Smooth muscle cell (in vitro differentiated cells): ENCODE data around the gene HOXA1. TPM values are rescaled to one million over a fixed set of nuclear protein-coding genes. Genes with fewer than 3 reads are reported as not detected.

Source experiments
- DNase-seq: peaks from one replicate; lab custom pipeline; 2025; ENCODE audit not compliant: unreplicated experiment; lab: John Stamatoyannopoulos, UW
- H2AFZ ChIP-seq: fragments of 200-600 bp; sonication (generic); 2 replicates; pipeline ENCODE4 v1.6.0; 2016; ENCODE audit warnings: antibody characterized with exemption, low read depth, mild to moderate bottlenecking
- H3F3A ChIP-seq: fragments of 200-600 bp; sonication (generic); 2 replicates; pipeline ENCODE4 v1.6.0; 2017; ENCODE audit warnings: antibody characterized with exemption, low read depth
- H3K27ac ChIP-seq: fragments of 200-600 bp; sonication (generic); 2 replicates; pipeline ENCODE4 v1.5.1; 2016; ENCODE audit warnings: low read depth, mild to moderate bottlenecking
- H3K27me3 ChIP-seq: fragments of 200-600 bp; sonication (generic); 2 replicates; pipeline ENCODE4 v1.6.1; 2016; ENCODE audit warnings: low read depth, mild to moderate bottlenecking
- H3K36me3 ChIP-seq: fragments of 200-600 bp; sonication (generic); 2 replicates; pipeline ENCODE4 v1.5.1; 2016; ENCODE audit warnings: low read depth
- H3K4me1 ChIP-seq: fragments of 200-600 bp; sonication (generic); 2 replicates; pipeline ENCODE4 v1.5.1; 2016; ENCODE audit warnings: low read depth
- H3K4me2 ChIP-seq: fragments of 200-600 bp; sonication (generic); 2 replicates; pipeline ENCODE4 v1.6.0; 2016; ENCODE audit warnings: mild to moderate bottlenecking
- H3K4me3 ChIP-seq: fragments of 200-600 bp; sonication (generic); 2 replicates; pipeline ENCODE4 v1.5.1; 2016; ENCODE audit warnings: mild to moderate bottlenecking
- H3K79me2 ChIP-seq: fragments of 200-600 bp; sonication (generic); 2 replicates; pipeline ENCODE4 v1.6.0; 2016; ENCODE audit warnings: low read depth, mild to moderate bottlenecking
- H3K9ac ChIP-seq: fragments of 200-600 bp; sonication (generic); 2 replicates; pipeline ENCODE4 v1.6.0; 2016; ENCODE audit warnings: low read depth
- H3K9me3 ChIP-seq: fragments of 200-600 bp; sonication (generic); replicated peaks from 2 replicates; pipeline ENCODE4 v1.5.1; 2016; ENCODE audit warnings: low read depth
- H4K20me1 ChIP-seq: fragments of 200-600 bp; sonication (generic); 2 replicates; pipeline ENCODE4 v1.6.0; 2016; ENCODE audit warnings: low read depth
- CTCF ChIP-seq: fragments of 200-600 bp; sonication (generic); IDR thresholded peaks from 2 replicates; pipeline ENCODE4 v1.5.1; 2017; ENCODE audit warnings: borderline replicate concordance, mild to moderate bottlenecking, antibody characterized with exemption; ENCODE audit not compliant: insufficient read depth, poor library complexity, severe bottlenecking
- WGBS: methylation state at CpG from one replicate; pipeline ENCODE4 v1.1.7; 2016; ENCODE audit warnings: low lambda C conversion rate; 5-methylcytosine and 5-hydroxymethylcytosine counted together
- polyA plus RNA-seq: library from polyadenylated mRNA; unstranded; fragments of >200 nt; fragmentation: Nextera tagmentation; extraction: Ambion mirVana; gene quantifications from 2 replicates; pipeline ENCODE4 v1.2.1, GENCODE V29; 2016
- total RNA-seq: library from RNA; depleted of rRNA; stranded (reverse); fragments of >200 nt; gene quantifications from 2 replicates; pipeline ENCODE4 v1.2.3, GENCODE V29; 2014

The HOXA1 gene
- total and polyA plus RNA-seq, 2 experiments from 2014 or later: 0.40 TPM; not detected in 1

- no peak for TF ChIP-seq CTCF
- Histone ChIP-seq H3K27me3 (peaks cover 100% of the 10 kb centered on the region), H3F3A (no peaks in the 10 kb centered on the region), H2AFZ (no peak overlapping the region), H3K4me1 (peaks cover 7% of the 10 kb centered on the region), H3K9me3 (no peaks in the 10 kb centered on the region), H3K36me3 (no peaks in the 10 kb centered on the region), H3K4me3 (peak overlapping the region; percentile 23), H4K20me1 (peaks cover 11% of the 10 kb centered on the region), H3K27ac (no peak overlapping the region), H3K4me2 (peak overlapping the region; percentile 79), H3K79me2 (no peaks in the 10 kb centered on the region), H3K9ac (no peak overlapping the region)
- no peak for DNase-seq
- 2% methylated on average over 6 of the region's 6 CpGs for WGBS
These were observed 19.1 kb upstream of the HOXA1 start for GRCh38 chr7:27114881-27115220.

GRCh38 chr7:27113991-27114769 lies 18.4 kb upstream of the HOXA1 start:
- Histone ChIP-seq H3K4me1 (peaks cover 7% of the 10 kb centered on the region), H3K27ac (no peak overlapping the region), H3K27me3 (peaks cover 100% of the 10 kb centered on the region), H4K20me1 (peaks cover 11% of the 10 kb centered on the region), H3K4me3 (peak overlapping the region; percentile 17), H3K36me3 (no peaks in the 10 kb centered on the region), H3K9me3 (no peaks in the 10 kb centered on the region), H3K79me2 (no peaks in the 10 kb centered on the region), H3K9ac (no peak overlapping the region), H3K4me2 (peak overlapping the region; percentile 78), H2AFZ (no peak overlapping the region), H3F3A (no peaks in the 10 kb centered on the region)
- WGBS: 3% methylated on average over 10 of the region's 26 CpGs
- TF ChIP-seq CTCF: no peak
- no peak for DNase-seq

- H3K4me2 ChIP-seq: peak overlapping the region; percentile 78
- no peak for DNase-seq
- peak overlapping the region; percentile 36 for H3K4me3 ChIP-seq
- no peak for TF ChIP-seq CTCF
- peaks cover 100% of the 10 kb centered on the region for H3K27me3 ChIP-seq
- no peaks in the 10 kb centered on the region for H3K36me3 ChIP-seq
- H4K20me1 ChIP-seq: peaks cover 11% of the 10 kb centered on the region
- H3F3A ChIP-seq: no peaks in the 10 kb centered on the region
- H3K79me2 ChIP-seq: no peaks in the 10 kb centered on the region
- 2% methylated on average over 40 of the region's 57 CpGs for WGBS
- peaks cover 7% of the 10 kb centered on the region for H3K4me1 ChIP-seq
- no peaks in the 10 kb centered on the region for H3K9me3 ChIP-seq
- no peak overlapping the region for H3K9ac ChIP-seq
- no peak overlapping the region for H3K27ac ChIP-seq
- no peak overlapping the region for H2AFZ ChIP-seq
These were observed 17.5 kb upstream of the HOXA1 start for GRCh38 chr7:27112955-27113949.
